ENCODE results near the gene FBXO46. TPM values are rescaled to one million over a fixed set of nuclear protein-coding genes. Genes with fewer than 3 reads are reported as not detected.
A peak's percentile ranks its signal among the peaks of the same experiment; 100 is the strongest.

FBXO46 gene
- total RNA-seq, 1 experiment from 2014 or later = 45.5 TPM

DNA sequence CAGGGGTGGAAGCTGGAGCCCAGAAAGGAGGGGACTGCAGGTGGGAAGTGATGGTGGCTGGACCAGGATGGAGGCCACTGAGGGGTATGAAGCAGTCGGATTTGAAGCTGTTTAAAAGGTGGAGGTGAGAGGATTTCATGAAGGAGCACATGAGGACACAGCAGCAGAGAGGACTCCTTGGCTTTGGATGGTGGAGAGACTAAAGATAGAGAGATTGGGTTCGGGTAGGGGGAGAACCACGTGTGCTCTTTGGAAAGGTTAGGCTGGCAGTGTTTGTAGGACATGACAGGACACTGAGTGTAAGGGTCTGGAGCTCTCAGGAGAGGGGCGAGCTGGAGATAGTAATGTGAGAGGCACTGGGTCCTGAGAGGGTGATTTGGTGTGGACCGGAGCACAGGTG is 47.8 kb downstream of the FBXO46 start:
- no TSS peak for BruUV-seq (replicated peaks)
- intact Hi-C loops (cut with micrococcal nuclease; ENCODE audit: unreplicated experiment) = no loop called here

DNA sequence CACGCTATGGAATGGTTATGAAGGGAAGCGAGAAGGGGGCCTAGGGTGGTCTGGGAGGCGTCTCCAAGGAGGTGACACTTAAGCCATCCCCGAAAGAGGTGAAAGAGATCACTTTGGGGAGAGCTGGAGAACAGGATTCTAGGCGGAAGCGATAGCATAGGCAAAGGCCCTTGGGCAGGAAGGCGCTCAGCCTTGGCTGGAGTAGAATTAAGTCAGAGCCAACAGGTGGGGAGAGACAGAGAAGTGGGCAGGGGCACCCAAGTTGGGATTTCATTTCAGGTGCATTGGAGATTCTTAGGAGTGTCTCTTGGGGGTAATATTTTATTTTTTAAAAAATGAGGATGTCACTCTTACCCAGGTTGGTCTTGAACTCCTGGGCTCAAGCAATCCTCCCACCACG is 48.6 kb downstream of the FBXO46 start:
- Histone ChIP-seq H3K9me3 (ENCODE audit: insufficient read depth, low read depth) (no peaks in the 10 kb centered on the region), H3K9me2 (ENCODE audit: insufficient read depth) (no peaks in the 10 kb centered on the region), H3K27me3 (ENCODE audit: insufficient read depth, low read depth) (no peaks in the 10 kb centered on the region), H3F3A (ENCODE audit: insufficient read depth, low read depth) (peaks cover 74% of the 10 kb centered on the region), H3K27ac (peak overlapping the region; percentile 31; the same call in 1 of the 2 replicates), H3K4me3 (peak overlapping the region; percentile 53; the same call in 1 of the 2 replicates), H2AFZ (peak overlapping the region; percentile 77; the same call in 1 of the 2 replicates), H3K36me3 (ENCODE audit: low read depth) (peaks cover 8% of the 10 kb centered on the region; the same call in 1 of the 2 replicates), H4K20me1 (ENCODE audit: insufficient read depth) (peaks cover 3% of the 10 kb centered on the region; the same call in 1 of the 2 replicates), H3K4me1 (replicated peaks; ENCODE audit: insufficient read depth) (peaks cover 15% of the 10 kb centered on the region), H3K4me2 (peak overlapping the region; percentile 78), H3K79me2 (ENCODE audit: low read depth) (no peaks in the 10 kb centered on the region)
- DNase-seq = no peak
- intact Hi-C loops (cut with micrococcal nuclease; ENCODE audit: unreplicated experiment) = no loop called here
- no TSS peak for BruUV-seq (replicated peaks)
- ChIA-PET POLR2A (ENCODE audit: unreplicated experiment) (no interaction called here), CTCF (no interaction called here)
- TF ChIP-seq EZH2 (IDR thresholded peaks at IDR 0.05; ENCODE audit: low read depth) = no peak
- TF ChIP-seq, protein P1, sequence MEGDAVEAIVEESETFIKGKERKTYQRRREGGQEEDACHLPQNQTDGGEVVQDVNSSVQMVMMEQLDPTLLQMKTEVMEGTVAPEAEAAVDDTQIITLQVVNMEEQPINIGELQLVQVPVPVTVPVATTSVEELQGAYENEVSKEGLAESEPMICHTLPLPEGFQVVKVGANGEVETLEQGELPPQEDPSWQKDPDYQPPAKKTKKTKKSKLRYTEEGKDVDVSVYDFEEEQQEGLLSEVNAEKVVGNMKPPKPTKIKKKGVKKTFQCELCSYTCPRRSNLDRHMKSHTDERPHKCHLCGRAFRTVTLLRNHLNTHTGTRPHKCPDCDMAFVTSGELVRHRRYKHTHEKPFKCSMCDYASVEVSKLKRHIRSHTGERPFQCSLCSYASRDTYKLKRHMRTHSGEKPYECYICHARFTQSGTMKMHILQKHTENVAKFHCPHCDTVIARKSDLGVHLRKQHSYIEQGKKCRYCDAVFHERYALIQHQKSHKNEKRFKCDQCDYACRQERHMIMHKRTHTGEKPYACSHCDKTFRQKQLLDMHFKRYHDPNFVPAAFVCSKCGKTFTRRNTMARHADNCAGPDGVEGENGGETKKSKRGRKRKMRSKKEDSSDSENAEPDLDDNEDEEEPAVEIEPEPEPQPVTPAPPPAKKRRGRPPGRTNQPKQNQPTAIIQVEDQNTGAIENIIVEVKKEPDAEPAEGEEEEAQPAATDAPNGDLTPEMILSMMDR (conservative IDR thresholded peaks at IDR 0.05) = no peak

More for the DNA sequence above, 47.8 kb downstream of the FBXO46 start:
- Histone ChIP-seq H3K9me3 (ENCODE audit: insufficient read depth, low read depth) (no peaks in the 10 kb centered on the region), H3K9me2 (ENCODE audit: insufficient read depth) (no peaks in the 10 kb centered on the region), H3K27me3 (ENCODE audit: insufficient read depth, low read depth) (no peaks in the 10 kb centered on the region), H3K4me2 (no peak overlapping the region), H4K20me1 (ENCODE audit: insufficient read depth) (peaks cover 10% of the 10 kb centered on the region; the same call in 1 of the 2 replicates), H3K4me3 (no peak overlapping the region), H2AFZ (no peak overlapping the region), H3K36me3 (ENCODE audit: low read depth) (peaks cover 15% of the 10 kb centered on the region; the same call in 1 of the 2 replicates), H3K79me2 (ENCODE audit: low read depth) (no peaks in the 10 kb centered on the region), H3K27ac (no peak overlapping the region), H3F3A (ENCODE audit: insufficient read depth, low read depth) (peaks cover 79% of the 10 kb centered on the region), H3K4me1 (replicated peaks; ENCODE audit: insufficient read depth) (peaks cover 14% of the 10 kb centered on the region)
- POLR2A ChIA-PET (ENCODE audit: unreplicated experiment) = no interaction called here
- CTCF ChIA-PET = no interaction called here
- no peak for TF ChIP-seq EZH2 (IDR thresholded peaks at IDR 0.05; ENCODE audit: low read depth)
- TF ChIP-seq, protein P1 (conservative IDR thresholded peaks at IDR 0.05) = no peak
- no peak for DNase-seq

DNA sequence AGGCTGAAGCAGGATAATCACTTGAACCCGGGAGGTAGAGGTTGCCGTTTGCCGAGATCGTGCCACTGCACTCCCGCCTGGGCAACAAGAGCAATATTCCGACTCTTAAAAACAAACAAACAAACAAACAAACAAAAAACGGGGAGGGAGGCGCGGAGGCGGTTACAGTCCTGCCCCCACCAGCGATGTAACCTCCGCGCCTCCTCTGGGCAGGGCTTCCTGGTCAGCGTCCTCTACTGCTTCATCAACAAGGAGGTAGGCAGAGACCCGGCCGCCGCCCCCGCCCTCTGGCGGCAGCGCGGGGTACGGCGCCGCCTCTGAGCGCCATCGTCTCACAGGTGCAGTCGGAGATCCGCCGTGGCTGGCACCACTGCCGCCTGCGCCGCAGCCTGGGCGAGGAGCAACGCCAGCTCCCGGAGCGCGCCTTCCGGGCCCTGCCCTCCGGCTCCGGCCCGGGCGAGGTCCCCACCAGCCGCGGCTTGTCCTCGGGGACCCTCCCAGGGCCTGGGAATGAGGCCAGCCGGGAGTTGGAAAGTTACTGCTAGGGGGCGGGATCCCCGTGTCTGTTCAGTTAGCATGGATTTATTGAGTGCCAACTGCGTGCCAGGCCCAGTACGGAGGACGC is 49.2 kb downstream of the FBXO46 start:
- Histone ChIP-seq H3K4me3 (peak overlapping the region; percentile 53), H3K4me2 (peak overlapping the region; percentile 78), H3F3A (ENCODE audit: insufficient read depth, low read depth) (peaks cover 71% of the 10 kb centered on the region), H3K9me2 (ENCODE audit: insufficient read depth) (no peaks in the 10 kb centered on the region), H4K20me1 (ENCODE audit: insufficient read depth) (no peaks in the 10 kb centered on the region), H3K4me1 (replicated peaks; ENCODE audit: insufficient read depth) (peaks cover 18% of the 10 kb centered on the region), H3K9me3 (ENCODE audit: insufficient read depth, low read depth) (no peaks in the 10 kb centered on the region), H3K27ac (peak overlapping the region; percentile 31; the same call in 1 of the 2 replicates), H3K36me3 (ENCODE audit: low read depth) (peaks cover 2% of the 10 kb centered on the region; the same call in 1 of the 2 replicates), H3K27me3 (ENCODE audit: insufficient read depth, low read depth) (no peaks in the 10 kb centered on the region), H2AFZ (peak overlapping the region; percentile 77), H3K79me2 (ENCODE audit: low read depth) (no peaks in the 10 kb centered on the region)
- ChIA-PET CTCF (interaction anchor here (0.9 kb wide), 1 partner anchor 90 kb away, joined by 6 read pairs; no protein-coding TSS in a partner anchor), POLR2A (ENCODE audit: unreplicated experiment) (interaction anchor here (0.6 to 1.5 kb wide), 4 partner anchors 11 to 1164 kb away, joined by 6 to 18 read pairs (median 16); no protein-coding TSS in a partner anchor)
- peak; percentile 80 to 94 for DNase-seq
- no TSS peak for BruUV-seq (replicated peaks)
- intact Hi-C loops (cut with micrococcal nuclease; ENCODE audit: unreplicated experiment) = loop anchor here (1.0 to 2.0 kb wide), 3 partner anchors 38 to 159 kb away; no protein-coding TSS in a partner anchor
- TF ChIP-seq, protein P1 (conservative IDR thresholded peaks at IDR 0.05) = peak; percentile 94
- no peak for TF ChIP-seq EZH2 (IDR thresholded peaks at IDR 0.05; ENCODE audit: low read depth)

Measured in PC-9 (cell line).